H1 (cell line): ENCODE results near the gene USP35. TPM values are rescaled to one million over a fixed set of nuclear protein-coding genes. Genes with fewer than 3 reads are reported as not detected.

Experiments
- polyA plus RNA-seq, 7 experiments: library from polyadenylated mRNA; depleted of rRNA in 3 of 7; stranded (reverse) in 5 of 7; unstranded in 2 of 7; fragments of >200 nt in 5 of 7; fragments of 200-250 nt in 2 of 7; gene quantifications; 1 replicate in 5 of 7; 2 replicates in 1 of 7; 4 replicates in 1 of 7; pipeline versions ENCODE4 v1.2.1 to v1.2.3, GENCODE V29; 2011 to 2013; ENCODE audit warnings: missing spikeins in 2 of 7, mixed read lengths in 2 of 7
- total RNA-seq: library from RNA; stranded (reverse); fragmentation: NEBNext Ultra II Directional; extraction: Animal tissue kit (Norgen Biotek cat#: 25700); gene quantifications from 2 replicates; pipeline ENCODE4 v1.2.1, GENCODE V29; 2021
- TF ChIP-seq, protein P1 (sequence below): fragments of 300-600 bp; sonication (generic); IDR thresholded peaks from 2 replicates; pipeline ENCODE4 v1.7.1; 2012; ENCODE audit warnings: low read length, moderate library complexity, mild to moderate bottlenecking, inconsistent platforms; ENCODE audit not compliant: insufficient replicate concordance
- TF ChIP-seq, protein P2 (sequence below): IDR thresholded peaks from 2 replicates; pipeline ENCODE4 v1.6.1; 2011; ENCODE audit warnings: low read length, improper control_type of control experiment

The USP35 gene
- total and polyA plus RNA-seq, 2 of the 8 experiments (the other 6 are each of a cell fraction or from before 2014, with no cell fraction given): 4.6 to 6.8 TPM

DNA sequence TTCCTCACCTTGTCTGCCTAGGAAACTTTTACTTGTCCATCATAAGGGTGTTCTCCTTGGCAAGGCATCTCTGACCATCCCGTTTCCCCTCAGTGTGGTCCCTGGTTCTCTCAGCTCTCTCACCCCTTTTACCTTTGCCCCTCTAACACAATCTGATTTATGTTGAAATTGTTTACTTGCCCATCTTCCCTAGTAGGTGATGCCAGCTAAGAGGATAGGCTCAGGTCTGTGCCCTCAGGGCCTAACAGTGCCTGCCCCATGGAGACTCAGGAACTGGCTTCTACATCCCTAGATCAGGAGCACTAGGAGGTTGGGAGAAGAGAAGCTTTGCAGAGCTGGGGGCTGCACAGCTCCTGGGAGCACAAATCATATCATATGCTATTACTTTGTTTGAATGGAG is 28.2 kb upstream of the USP35 start (continued):
- TF ChIP-seq, protein P1, sequence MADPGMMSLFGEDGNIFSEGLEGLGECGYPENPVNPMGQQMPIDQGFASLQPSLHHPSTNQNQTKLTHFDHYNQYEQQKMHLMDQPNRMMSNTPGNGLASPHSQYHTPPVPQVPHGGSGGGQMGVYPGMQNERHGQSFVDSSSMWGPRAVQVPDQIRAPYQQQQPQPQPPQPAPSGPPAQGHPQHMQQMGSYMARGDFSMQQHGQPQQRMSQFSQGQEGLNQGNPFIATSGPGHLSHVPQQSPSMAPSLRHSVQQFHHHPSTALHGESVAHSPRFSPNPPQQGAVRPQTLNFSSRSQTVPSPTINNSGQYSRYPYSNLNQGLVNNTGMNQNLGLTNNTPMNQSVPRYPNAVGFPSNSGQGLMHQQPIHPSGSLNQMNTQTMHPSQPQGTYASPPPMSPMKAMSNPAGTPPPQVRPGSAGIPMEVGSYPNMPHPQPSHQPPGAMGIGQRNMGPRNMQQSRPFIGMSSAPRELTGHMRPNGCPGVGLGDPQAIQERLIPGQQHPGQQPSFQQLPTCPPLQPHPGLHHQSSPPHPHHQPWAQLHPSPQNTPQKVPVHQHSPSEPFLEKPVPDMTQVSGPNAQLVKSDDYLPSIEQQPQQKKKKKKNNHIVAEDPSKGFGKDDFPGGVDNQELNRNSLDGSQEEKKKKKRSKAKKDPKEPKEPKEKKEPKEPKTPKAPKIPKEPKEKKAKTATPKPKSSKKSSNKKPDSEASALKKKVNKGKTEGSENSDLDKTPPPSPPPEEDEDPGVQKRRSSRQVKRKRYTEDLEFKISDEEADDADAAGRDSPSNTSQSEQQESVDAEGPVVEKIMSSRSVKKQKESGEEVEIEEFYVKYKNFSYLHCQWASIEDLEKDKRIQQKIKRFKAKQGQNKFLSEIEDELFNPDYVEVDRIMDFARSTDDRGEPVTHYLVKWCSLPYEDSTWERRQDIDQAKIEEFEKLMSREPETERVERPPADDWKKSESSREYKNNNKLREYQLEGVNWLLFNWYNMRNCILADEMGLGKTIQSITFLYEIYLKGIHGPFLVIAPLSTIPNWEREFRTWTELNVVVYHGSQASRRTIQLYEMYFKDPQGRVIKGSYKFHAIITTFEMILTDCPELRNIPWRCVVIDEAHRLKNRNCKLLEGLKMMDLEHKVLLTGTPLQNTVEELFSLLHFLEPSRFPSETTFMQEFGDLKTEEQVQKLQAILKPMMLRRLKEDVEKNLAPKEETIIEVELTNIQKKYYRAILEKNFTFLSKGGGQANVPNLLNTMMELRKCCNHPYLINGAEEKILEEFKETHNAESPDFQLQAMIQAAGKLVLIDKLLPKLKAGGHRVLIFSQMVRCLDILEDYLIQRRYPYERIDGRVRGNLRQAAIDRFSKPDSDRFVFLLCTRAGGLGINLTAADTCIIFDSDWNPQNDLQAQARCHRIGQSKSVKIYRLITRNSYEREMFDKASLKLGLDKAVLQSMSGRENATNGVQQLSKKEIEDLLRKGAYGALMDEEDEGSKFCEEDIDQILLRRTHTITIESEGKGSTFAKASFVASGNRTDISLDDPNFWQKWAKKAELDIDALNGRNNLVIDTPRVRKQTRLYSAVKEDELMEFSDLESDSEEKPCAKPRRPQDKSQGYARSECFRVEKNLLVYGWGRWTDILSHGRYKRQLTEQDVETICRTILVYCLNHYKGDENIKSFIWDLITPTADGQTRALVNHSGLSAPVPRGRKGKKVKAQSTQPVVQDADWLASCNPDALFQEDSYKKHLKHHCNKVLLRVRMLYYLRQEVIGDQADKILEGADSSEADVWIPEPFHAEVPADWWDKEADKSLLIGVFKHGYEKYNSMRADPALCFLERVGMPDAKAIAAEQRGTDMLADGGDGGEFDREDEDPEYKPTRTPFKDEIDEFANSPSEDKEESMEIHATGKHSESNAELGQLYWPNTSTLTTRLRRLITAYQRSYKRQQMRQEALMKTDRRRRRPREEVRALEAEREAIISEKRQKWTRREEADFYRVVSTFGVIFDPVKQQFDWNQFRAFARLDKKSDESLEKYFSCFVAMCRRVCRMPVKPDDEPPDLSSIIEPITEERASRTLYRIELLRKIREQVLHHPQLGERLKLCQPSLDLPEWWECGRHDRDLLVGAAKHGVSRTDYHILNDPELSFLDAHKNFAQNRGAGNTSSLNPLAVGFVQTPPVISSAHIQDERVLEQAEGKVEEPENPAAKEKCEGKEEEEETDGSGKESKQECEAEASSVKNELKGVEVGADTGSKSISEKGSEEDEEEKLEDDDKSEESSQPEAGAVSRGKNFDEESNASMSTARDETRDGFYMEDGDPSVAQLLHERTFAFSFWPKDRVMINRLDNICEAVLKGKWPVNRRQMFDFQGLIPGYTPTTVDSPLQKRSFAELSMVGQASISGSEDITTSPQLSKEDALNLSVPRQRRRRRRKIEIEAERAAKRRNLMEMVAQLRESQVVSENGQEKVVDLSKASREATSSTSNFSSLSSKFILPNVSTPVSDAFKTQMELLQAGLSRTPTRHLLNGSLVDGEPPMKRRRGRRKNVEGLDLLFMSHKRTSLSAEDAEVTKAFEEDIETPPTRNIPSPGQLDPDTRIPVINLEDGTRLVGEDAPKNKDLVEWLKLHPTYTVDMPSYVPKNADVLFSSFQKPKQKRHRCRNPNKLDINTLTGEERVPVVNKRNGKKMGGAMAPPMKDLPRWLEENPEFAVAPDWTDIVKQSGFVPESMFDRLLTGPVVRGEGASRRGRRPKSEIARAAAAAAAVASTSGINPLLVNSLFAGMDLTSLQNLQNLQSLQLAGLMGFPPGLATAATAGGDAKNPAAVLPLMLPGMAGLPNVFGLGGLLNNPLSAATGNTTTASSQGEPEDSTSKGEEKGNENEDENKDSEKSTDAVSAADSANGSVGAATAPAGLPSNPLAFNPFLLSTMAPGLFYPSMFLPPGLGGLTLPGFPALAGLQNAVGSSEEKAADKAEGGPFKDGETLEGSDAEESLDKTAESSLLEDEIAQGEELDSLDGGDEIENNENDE: no peak
- TF ChIP-seq, protein P2, sequence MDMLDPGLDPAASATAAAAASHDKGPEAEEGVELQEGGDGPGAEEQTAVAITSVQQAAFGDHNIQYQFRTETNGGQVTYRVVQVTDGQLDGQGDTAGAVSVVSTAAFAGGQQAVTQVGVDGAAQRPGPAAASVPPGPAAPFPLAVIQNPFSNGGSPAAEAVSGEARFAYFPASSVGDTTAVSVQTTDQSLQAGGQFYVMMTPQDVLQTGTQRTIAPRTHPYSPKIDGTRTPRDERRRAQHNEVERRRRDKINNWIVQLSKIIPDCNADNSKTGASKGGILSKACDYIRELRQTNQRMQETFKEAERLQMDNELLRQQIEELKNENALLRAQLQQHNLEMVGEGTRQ: no peak
